GM19438 (cell line): ENCODE measurements around the gene IQSEC3.

Source experiments
- ATAC-seq: cut with Tn5 transposase; IDR thresholded peaks from one replicate; pipeline ENCODE4 v1.9.1; 2021; ENCODE audit warnings: low read depth; ENCODE audit not compliant: unreplicated experiment

The IQSEC3 gene

DNA sequence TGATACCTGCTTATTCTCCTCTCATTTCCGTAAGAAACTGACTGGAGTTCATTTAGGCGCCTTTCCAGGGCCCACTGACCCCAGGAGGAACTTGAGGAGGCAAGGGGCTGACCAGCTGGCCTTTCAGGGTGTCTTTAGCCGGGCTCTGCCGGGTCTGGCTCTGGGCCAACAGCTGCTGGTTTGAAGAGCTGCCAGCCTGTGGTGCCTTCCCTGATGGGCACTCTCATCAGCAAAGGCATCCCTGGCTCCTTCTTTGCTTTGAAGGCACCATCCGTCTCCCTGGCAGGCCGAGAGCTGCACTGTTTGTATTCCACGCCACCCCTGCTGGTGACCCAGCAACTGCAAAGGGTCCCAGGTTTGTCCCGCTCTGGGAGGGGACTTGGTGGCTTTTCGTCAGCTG is 42.0 kb downstream of the IQSEC3 start:
- ATAC-seq, result no peak

DNA sequence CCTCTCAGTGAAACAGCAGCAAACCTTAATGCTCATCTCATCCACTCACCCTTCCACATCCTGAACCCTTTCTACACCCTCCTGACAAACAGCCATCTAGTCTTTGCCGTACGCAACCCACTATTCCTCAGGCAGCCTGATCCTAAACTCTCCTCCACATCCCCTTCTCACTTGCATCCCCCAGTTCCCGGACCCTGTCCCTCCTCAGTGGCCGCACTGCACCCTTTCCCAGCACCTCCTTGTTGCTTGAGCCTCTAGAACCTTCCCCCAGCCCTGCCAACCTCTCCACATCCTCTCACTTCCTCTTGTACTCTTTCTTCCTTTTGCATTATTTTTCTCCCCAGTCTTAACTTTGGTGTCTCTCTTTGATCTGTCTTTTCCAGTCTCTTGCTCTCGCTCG is 42.9 kb downstream of the IQSEC3 start:
- no peak for ATAC-seq

DNA sequence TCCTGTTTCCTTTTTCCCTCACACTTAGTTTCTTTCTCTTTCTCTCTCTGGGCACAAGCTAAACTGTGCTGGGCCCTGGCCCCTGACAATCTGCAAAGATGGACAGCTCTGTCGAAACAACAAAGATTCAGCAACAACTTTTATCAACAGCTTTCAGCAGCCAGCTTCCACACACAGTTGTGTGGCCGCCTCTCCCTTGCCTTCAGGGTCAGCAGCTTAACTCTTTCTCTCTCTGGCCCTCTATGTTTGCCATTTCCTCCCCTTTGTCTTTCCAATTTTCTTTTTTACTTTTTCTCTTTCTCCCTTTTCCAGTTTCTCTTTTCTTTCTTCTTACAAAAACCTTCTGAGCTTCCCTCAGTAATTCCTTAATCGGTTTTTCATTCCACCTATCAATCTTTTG is 43.3 kb downstream of the IQSEC3 start:
- no peak for ATAC-seq

DNA sequence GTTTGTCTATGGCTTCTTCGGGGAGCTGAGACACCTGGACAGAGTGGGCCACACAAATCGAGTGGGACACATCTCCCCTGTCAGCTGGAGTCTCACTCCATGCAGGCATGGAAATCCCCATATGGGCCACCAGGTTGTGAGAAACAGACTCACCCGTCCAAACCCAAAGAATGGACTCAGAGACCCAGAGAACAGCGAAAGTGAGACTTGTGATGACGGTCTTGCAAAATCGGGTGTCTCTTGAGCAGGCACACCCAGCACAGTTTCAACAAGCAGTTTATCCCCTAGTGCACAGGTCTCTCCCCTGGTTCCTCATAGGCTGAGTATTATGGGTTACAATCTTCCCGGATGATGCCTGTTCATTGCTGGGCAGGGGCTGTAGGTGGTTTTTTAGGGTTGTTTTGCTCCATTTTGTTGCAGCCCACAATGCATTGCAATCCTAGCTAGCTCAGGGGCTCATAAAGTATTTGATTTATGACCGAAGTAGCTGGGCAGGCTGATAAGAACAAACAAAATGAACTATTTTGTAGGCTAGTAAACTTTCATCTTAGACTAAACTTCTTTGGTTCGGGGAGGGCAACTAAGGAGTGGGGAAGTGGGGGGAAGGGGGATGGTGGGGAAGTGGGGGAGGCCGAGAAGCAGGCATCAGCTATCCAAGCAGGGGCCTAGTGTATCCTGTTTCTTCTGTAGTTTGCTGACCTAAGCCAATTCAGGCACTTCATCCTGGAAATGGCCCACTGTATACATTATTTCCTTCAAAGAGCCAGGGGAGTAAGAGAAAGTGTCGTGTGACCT is 45.3 kb downstream of the IQSEC3 start:
- ATAC-seq, result no peak

DNA sequence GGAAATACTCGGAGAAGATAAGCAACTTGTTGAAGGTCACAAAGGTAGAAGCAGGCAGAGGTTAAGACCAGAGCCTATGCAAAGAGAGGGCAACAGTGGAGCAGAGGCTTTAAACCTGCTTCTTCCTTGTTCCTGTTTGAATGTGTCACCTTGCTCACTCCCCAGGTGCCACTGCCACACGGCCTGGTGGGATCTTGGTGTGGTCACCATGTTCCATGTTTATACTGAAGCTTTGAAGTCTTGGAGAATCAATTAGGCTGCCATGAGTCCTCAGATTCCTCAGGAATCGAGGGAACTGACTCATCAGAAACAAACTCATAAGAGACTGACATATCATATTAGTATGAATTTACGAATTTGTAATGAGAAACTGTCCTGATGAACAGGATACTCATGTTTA is 46.8 kb downstream of the IQSEC3 start:
- ATAC-seq, result no peak

DNA sequence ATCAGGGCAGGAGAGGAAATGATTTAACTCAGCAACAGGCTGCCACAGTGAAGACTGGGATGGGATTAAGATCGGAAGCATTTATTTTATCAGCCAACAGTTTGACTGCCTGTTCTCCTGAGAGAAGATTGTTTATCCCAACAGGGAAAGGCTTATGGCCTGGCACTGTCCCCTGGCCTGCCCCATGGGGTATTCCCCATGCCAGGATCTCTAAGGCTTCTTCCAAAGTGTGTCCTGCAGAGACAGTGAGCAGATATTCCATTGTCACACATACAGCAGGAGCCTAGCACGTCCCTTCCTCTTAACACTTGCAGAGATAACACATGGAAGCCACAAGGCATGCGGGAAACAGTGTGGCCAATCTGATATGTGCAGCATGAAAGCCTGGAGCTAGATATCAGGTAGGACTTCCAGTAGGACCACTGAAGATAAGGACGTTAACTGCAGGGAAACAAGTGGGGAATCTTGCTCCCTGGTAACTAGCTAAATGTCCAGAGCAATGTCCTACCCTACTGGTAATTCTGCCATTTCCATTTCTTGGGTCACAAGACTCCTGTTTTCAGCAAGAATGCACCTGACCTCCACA is 48.2 kb downstream of the IQSEC3 start:
- ATAC-seq, result no peak

DNA sequence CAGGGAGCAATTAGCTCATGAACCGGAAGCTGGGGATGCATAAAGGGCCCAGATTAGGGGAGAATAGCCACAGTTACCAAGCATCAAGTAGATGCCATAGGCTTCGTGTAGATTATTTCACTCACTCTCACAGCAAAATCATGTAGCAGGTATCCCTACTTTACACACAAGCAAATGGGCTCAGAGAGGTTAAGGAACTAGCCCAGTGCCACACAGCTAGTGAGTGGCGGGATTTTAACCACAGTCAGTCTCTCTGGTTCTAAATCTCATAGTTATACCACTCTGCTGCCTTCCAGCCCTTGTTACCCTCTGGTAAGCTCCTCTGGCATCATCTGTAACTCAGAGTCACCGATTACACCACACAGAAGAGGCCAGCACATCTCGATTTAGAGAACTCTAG is 49.0 kb downstream of the IQSEC3 start:
- no peak for ATAC-seq

DNA sequence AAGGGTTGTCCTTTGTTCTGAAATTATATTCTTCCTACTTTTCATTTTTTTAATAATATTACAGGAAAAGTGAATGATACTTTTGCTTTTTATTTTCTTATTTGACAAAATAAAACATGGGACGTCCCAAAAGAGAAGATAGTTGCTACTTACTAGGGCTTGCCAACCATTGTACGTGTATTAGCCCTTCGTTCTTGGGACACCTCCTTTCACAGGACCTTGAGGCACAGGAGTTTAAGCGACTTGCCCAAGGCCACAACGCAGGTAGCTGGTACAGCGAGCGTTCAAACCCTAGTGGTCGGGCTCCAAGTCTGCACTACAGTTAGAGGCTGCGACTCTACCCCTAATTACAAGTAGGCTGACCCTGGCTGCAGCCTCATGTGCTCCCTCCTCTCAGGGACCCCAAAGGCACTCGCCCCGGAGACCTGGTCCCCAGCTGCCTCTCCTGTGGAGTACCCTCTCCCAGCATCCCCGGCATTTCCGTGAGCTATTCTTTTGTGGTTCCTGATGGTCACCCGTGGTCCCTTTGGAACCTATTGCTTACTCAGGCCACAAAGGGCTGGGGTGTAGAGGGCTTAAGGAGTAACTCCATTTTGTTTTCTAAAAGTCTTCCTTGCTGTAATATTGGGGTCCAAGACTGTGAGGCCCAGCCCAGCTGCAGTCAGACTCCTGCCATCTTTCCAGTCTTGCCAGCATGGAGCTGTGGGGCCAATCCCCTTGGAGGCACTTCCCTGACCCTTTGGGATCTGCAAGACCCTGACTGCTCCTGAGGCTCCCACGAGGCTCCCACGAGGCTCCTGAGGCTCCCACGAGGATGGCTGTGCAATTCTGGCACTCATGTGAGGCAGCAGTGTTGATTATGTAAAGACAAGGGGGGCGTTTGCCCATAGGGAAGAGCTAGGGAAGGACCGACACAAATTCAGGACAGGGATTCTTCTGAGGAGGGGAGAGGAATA is 49.7 kb downstream of the IQSEC3 start:
- no peak for ATAC-seq

DNA sequence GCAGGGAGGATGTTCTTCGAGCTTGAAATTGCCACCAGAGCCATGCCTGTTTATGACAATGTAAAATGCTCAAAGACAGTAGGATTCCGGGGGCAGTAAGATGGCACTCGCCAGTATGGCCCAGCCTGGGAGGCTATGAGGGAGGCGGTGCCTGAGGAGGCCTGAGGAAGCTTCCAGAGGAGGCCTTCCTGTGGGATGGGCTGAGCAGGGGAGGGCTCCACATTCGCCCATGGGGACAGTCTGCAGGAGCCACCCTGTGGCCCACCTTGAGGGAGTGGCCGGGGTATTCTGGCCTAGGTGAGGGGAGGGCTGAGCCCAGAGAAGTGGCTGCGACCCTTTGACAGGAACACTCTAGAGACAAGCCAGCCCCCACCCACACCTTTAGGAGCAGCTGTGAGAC is 50.7 kb downstream of the IQSEC3 start:
- ATAC-seq, result no peak

DNA sequence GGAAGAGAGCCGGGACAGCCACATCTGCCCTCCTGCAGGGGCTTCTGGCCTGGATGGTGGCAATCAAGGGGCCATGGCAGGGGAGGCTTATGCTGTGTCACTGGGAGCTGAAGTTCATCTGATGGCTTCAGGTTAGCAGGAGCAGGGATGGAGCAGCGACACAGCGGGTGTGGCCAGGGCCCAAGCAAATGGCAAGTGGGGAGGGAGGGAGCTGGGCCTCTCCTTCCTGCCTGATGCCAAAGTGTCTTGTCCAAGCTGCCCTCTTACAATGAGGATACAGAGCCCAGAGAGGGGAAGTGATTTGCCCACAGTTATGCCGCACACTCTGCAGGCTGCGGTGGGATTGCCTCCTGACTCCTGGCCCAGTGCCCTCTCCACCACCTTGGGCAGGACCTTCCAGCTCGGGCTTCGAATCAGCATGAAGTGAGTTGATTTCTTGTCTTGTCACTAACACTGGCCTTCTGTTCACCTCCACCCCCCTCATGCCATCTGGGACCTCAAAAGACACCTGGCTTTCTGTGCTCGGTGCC is 51.3 kb downstream of the IQSEC3 start:
- ATAC-seq, result no peak

DNA sequence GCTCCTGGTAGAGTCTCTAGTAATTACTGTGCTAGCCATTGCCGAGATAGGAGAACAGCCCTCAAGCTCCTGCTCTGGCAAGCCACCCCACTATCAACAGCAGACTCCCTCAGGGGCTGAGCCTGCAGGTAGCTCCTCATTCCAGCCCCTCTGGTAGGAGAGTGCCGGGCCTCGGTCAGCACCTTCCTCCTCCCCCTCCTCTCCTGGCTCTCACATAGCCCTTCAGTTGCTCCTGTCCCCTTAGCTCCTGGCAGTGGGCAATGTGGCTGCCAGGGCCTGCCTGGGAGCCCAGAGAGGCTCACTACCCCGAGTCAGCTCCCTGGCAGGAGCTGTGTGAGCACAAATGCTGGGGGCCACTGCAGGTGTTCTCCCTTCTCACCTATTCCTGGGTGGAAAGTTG is 52.0 kb downstream of the IQSEC3 start:
- no peak for ATAC-seq

DNA sequence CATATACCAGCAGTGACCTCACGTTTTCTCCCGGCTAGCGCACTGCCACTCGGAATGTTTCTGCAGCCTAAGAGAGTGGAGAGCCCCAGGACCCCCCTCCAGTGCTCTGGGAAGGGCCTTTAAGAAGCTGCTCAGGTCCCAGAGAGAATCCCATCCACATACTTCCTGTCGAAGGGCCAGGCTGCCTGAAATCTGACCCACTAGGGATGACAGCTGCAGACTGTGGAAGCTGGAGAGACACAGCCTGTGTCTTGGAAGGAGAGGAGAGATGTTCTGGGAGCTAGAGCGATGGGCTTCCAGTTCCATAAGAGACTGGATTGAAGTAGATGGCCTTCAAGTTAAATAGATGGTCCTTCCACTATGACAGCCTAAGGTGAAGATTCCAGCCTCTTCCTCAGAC is 54.4 kb downstream of the IQSEC3 start:
- ATAC-seq, result no peak

DNA sequence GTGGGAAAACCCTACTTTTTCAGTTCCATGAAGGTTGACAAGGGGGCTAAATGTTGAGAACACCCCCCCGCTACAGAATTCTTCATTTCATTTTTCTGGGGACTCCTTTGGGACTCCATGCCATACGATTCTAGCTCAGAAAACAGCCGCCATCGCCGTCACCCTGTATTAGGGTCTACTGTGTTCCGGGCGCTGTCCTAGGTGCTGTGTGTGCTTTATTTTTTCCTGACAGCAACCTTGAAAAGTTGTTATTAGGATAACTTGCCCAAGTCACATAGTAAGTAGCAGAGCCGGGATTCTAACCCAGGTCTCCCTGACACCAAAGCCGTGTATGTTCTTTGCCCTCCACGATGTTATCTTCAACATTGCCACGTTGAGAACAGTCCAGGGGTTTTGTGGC is 55.1 kb downstream of the IQSEC3 start:
- no peak for ATAC-seq

DNA sequence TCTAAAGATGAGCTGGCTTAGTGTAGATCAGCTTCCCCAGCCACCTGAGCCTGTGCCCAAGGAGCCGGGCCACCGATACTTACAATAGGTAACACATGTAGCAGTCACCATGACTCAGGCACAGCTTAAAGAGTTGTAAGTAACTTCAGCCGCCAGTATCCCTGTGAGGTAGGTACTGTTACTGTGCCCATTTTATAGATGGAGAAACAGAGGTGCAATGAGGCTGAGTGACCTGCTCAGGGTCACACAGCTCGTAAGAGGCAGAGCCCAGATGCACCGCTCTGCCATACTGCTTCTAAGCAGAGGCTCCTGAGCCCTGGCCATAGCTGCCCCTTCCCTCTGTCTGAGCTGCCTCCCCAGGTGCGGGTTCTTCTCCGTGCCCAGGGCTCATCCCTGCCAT is 58.5 kb downstream of the IQSEC3 start:
- ATAC-seq, result no peak

DNA sequence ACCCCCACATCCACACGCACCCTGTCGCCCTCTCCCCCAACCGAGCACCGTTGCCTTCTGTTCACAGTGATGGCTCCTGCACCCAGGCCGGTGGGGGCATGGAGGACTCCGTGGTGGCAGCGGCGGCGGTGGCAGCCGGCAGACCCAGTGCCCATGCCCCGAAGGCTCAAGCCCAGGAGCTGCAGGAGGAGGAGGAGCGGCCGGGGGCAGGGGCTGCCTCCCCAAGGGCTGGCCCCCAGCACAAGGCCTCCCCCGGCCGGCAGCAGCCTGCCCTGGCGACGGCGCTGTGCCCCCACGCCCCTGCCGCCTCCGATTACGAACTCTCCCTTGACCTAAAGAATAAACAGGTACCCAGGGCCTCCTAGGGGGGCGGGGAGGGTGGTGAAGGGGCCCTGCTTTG is 59.0 kb downstream of the IQSEC3 start:
- no peak for ATAC-seq

DNA sequence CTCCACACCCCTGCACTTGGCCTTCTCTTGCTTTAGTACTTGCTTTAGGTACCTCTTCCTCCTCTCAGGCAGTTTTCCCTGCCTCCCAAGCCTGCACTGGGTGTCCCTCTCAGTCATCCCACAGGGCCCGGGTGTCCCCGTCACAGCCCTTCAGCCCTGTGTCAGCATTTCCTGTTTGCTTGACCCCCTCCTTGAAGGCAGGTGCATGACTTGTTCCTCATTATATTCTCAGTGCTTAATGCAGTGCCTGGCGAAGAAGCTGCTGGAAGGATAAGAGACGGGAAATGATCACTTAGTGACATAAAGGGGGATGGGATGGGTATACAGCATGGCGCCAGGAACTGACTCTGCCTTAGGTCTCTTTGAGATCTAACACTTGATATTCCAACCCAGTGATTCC is 61.5 kb downstream of the IQSEC3 start:
- ATAC-seq, result no peak

DNA sequence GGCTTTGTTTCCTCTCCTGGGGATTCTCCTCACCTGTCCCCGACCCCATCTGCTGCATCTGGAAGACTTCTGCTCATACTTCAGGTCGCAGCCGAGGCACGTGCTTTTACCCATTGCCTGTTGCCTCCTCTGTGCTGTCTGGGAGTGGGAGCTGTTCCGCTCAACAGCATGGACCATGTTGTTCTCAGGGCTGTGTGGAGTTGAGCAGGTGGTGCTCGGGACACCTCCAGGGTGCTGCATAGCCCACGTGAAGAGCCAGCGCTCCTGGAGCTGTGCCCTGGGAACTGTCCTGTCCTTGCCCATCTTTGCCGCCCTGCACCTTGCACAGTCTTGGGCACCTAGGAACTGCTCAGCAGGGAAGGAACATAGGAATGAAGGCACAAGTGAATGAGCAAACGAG is 62.4 kb downstream of the IQSEC3 start:
- no peak for ATAC-seq

DNA sequence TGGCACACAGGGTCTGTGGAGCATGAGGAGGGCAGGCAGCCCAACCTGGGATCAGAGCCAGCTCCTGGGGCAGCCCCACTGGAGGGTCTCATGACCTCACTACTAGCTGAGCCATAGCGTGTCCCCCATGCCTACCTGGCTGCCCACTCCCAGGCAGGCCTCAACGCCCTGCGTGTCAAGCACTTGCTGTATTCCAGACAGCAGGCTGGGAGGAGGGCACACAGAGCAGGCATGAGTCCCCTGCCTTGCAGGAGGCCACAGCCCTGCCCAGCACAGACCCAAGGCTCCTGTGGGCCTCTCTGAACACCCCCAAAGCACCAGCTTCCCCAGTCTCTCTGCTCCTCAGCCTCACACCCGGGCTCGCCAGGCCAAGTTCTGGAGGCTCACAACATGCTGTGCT is 64.0 kb downstream of the IQSEC3 start:
- no peak for ATAC-seq

DNA sequence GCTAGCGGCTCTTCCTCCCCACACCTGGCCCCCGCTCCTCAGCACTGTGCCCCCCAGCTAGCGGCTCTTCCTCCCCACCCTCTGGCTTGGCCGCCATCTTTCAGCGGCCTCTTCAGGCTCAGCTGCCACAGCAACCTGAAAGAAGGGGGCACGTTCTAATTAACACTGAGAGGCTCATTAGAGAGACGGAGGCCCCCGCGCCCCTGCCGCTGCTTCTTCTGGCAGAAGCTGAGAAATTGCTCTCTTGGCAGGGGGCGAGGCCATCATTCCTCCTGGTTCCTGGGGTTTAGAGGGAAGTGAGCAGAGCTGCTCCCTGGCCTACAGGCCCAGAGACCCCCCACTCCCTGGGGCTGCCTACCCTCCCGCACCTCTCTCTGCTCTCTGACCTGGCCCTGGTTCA is 64.4 kb downstream of the IQSEC3 start:
- ATAC-seq, result no peak

DNA sequence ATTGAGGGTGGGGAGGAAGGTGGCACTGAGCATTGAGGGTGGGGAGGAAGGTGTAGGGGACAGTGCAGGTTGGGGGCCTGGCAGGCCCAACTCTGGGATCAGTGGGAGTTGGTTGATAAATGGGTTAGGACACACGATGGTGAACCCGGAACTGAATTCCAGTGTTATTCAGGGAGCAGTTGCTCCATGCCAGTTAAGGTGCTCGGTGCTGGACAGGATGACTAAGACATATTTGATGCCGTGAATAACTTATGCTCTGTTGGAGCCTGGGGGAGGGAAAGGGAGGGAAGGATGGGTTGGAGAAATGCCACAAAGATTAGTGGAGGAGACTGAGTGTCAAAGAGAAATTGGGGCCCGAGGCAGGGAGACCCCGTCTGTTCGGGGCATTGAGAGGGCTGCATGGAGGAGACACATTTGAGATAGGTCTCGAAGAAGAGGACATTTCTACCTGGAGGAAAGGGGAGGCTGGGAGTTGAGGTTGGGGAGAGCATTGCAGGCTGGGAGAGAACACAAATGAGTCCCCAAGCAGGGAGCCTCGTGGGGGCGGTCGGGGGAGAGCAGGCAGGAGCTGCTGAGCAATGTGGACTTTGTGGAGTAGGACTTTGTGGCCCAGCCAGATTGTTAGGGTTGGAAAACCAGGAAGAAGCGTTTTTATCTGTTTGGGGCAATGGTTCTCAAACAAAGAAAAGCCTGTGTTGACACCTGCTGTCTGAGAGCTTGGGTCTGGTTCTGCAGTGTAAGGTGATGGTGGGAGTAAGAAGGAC is 65.3 kb downstream of the IQSEC3 start:
- ATAC-seq, result no peak
